ENCODE results near the gene CPT1C.
"Not testable (repeated sequence)": the region's sequence is repeated elsewhere in the genome, so short reads cannot be mapped to it uniquely, and the experiment has no call there.

The CPT1C gene

DNA sequence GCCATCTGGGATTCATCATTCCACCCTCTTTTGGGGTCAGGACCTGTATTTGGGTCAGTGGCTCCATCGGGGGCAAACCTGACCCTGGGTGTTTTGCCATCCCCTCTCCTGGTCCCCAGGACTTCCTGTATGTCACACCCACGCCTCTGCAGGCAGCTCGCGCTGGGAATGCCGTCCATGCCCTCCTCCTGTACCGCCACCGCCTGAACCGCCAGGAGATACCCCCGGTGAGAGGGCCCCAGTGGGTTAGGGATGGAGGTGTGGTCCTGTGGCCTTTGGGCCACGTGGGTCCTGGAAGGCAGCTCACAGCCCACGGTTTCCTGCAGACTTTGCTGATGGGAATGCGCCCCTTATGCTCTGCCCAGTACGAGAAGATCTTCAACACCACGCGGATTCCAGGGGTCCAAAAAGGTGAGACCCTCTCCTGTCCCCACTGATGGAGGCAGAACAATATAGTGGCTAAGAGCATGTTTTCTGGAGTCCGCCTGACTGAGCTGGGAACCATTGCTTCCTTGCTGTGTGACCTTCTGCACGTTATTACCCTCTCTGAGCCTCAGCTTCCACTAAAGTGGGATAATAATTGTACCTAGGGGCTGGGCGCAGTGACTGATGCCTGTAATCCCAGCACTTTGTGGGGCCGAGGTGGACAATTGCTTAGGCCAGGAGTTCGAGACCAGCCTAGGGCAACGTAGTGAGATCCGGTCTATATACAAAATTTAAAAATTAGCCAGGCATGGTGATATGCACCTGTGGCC, 14.1 kb downstream of the CPT1C start:
- DNase-seq (ENCODE audit: low read depth): no peak

DNA sequence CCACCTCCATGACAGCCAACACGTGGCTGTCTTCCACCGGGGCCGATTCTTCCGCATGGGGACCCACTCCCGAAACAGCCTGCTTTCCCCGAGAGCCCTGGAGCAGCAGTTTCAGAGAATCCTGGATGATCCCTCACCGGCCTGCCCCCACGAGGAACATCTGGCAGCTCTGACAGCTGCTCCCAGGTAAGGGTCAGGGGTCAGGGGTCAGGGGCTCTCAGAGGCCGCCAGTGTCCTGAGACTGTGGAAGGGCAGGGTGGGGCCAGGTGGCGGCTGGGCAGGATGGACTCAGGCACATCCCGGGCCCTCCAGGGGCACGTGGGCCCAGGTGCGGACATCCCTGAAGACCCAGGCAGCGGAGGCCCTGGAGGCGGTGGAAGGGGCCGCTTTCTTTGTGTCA, 15.0 kb downstream of the CPT1C start:
- DNase-seq (ENCODE audit: low read depth): no peak

DNA sequence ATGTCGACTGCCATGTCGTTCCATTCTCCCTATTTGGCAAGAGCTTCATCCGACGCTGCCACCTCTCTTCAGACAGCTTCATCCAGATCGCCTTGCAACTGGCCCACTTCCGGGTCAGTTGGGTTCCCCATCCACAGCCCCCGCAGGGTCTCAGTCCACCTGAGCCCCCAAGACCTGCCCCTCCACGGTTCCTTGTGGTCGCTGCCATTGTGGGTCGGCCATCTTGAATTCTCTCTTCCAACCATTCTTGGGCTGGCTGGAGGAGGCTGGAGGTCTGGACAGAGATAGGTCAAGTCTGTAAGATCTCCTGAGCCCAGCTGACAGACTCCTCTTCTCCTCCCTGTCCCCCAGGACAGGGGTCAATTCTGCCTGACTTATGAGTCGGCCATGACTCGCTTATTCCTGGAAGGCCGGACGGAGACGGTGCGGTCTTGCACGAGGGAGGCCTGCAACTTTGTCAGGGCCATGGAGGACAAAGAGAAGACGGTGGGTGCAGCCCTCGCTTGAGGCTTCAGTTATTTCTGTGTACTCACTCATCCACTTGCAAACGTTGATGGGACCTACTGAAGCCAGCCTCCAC, 19.5 kb downstream of the CPT1C start:
- peak; percentile 84 for DNase-seq (ENCODE audit: low read depth)

DNA sequence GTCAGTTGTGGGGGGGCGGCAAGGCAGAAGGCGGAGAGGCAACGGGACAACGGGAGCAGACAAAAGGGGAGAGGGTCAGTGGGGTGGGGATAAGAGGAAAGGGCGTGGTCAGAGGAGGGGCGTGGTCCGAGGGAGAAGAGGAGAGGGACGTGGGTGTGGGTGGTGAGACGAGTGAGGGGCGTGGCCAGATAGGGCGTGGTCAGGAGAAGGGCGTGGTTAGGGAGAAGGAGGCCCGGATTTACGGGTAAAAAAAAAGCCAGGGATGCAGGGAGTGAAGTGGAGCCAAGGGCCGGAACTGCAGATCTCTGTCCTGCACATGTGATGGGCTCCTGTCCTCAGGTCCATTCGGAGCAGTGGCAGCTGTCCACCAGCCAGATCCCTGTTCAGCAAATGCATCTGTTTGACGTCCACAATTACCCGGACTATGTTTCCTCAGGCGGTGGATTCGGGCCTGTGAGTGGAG, 21.5 kb downstream of the CPT1C start:
- peak; percentile 94 for DNase-seq (ENCODE audit: low read depth)

DNA sequence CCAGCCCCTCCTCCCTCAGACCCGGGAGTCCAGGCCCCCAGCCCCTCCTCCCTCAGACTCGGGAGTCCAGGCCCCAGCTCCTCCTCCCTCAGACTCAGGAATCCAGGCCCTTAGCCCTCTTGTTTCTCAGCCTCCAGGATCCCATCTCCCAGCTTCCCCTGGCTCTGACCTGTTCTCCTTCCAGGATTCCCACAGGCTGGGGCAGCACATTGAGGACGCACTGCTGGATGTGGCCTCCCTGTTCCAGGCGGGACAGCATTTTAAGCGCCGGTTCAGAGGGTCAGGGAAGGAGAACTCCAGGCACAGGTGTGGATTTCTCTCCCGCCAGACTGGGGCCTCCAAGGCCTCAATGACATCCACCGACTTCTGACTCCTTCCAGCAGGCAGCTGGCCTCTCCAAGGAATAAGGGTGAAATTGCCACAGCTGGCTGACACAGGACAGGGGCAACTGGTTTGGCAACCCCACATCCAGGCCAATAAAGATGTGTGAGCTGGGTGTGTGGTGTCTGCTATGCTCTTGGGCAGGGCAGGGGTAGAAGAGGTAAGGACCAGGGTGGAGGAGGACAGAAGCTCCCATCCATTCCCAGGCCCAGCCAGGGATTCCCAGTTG, 22.4 kb downstream of the CPT1C start:
- no peak for DNase-seq (ENCODE audit: low read depth)

DNA sequence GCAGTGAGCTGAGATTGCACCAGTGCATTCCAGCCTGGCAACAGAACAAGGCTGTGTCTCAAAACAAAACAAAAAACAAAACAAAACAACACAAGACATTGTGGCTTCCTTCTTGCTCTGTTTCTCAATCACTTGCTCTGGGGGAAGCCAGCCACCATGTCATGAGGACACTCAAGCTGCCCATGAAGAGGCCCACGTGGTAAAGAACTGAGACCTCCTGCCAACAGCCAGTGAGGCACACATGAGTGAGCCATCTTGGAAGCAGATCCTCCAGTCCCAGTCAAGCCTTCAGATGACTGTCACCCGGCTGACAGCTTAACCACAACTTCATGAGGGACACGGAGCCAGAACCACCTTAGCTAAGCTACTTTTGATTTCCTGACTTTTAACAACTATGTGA, 25.2 kb downstream of the CPT1C start:
- DNase-seq (ENCODE audit: low read depth): no peak

DNA sequence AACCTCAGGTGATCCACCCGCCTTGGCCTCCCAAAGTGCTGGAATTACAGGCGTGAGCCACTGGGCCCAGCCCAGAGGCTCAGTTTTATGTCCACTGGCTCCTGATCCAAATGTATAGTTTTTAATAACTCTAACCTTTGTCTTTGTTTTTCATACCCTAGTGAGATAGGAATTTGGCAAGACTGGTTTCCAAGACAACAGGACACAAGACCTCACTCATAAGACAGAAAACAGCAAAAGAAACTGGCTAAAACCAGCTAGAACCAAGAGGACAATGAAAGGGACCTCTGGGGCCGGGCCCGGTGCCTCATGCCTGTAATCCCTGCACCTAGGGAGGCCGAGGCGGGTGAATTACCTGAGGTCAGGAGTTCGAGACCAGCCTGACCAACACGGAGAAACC, 27.6 kb downstream of the CPT1C start:
- DNase-seq (ENCODE audit: low read depth): no peak

DNA sequence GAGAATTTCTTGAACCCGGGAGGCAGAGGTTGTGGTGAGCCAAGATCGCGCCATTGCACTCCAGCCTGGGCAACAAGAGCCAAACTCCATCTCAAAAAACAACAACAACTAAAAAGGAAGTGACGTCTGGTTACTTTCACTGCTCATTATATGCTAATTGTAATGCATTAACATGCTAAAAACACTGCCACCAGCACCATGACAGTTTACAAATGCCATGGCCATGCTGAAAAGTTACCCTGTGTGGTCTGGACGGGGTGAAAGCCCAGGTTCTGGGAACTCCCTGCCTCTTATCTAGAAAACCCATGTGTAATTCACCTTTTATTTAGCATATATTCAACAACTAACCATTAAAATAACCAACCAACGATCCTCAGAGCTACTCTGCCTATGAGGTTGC, 28.1 kb downstream of the CPT1C start:
- no peak for DNase-seq (ENCODE audit: low read depth)

DNA sequence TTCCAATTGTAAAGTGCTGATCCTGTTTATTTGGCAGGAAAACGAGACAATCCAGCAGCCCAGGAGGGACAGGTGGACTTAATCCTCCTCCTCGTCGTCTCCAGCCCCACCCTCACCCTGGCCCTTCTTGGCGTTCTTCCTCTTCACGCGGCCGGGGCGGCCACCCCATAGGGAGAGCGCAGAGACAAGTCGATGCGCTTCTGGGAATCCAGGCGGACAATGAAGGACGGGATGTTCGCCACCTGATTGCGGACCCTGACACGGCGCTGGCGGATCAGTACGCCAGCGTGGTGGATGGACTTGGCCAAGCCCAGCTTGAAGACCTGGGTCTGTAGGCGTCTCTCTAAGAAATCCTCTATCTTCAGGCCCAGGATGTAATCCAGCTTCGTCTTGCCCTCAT, 28.5 kb downstream of the CPT1C start:
- not testable (repeated sequence) for DNase-seq (ENCODE audit: low read depth)

DNA sequence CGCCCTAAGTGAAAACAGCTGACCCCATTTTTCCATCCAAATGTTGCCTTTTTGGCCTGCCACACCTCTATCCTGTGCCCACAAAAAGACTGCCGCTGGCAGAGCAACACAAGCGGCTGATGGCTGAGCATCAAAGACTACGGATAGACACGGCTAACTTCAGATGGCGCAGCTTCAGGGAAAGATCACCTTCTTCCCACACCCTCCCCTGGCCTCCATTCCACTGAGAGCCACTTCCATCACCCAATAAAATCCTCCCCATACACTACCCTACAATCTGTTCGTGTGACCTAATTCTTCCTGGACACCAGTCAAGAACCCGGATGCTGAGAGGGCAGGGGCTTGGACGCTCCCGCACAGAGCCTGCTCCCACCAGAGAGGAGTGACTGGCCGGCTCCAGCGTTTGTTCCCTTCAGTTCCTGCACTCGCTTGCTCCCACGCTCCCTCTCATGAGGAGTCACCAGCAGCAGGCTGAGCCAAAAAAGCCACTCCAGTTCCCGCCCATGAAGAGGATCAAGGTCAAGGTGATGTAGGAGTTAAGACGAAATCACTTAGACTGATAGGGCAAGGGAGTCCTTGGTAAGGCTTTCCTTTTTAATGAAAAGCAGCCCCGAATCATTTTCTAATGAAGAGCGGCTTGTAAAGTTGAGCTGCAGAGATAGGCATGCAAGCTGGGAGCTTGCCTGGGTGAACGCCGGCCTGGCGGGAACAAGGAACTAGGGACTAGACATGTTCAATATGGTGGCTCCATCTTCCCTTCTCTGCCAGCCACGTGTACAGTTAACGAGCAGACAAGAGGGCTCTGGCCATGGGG, 36.5 kb downstream of the CPT1C start:
- DNase-seq (ENCODE audit: low read depth): no peak

DNA sequence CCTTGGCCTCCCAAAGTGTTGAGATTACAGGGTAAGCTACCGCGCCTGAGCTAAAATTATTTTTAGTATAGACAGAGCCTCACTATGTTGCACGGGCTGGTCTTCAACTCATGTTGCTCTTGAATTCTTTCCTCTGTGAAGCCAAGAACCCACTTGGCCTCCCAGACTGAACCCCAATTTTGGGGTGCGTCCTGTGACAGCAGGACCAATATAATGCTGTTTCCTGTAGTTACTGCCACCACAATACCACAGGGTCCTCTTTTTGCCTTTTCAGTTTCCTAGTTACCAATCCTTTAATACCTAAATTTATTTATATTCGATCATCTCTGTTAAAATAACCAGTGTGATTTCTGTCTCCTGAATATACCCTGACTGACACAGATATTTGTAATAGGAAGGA, 39.2 kb downstream of the CPT1C start:
- no peak for DNase-seq (ENCODE audit: low read depth)

DNA sequence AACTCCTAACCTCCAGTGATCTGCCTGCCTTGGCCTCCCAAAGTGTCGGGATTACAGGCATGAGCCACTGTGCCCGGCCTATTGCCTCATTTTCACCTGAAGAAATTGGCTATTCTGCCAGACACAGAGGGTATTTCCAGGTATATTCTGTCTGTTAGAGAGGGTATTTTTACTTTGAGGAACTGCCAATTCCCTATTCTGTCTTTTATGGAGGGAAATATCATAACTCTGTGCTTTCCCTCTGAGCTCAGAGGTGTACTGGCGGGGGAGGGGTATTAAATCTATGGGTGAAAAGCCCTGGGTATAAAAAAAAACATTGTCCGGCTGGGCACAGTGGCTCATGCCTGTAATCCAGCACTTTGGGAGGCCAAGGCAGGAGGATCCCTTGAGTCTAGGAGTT, 47.4 kb downstream of the CPT1C start:
- no peak for DNase-seq (ENCODE audit: low read depth)

DNA sequence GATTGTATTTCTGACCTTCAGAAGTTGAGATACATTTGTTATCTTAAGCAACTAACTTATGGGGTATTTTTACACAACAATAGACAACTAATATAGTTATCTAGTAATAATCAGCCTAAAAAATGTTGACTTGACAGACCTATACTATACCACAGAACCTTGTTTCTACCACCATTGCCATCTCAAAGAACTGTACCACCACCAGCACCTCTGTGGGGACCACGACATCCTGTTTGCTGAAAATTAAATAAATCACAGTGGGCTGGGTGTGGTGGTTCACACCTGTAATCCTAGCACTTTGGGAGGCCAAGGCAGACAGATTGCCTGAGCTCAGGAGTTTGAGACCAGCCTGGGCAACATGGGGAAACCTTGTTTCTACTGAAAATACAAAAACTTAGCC, 48.2 kb downstream of the CPT1C start:
- DNase-seq (ENCODE audit: low read depth): no peak

DNA sequence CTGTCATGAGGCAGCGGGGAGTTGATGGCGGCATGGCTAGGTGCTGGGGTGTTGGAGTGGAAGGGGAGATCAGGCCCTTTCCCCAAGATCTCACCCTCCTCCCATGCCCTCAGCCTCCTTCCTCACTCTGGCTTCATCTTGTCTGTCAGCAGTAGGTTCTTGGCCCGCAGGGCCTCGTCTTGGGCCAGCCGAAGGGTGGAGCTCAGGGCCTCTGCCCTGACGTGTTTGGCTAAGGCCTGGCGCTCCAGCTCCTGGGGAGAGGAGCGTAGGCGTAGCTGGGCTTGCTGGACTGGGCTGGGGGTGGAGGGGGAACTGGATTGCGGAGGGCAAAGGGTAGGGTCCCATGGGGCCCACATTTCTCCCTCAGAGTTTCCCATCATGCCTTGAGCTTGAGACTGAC, 49.0 kb downstream of the CPT1C start:
- no peak for DNase-seq (ENCODE audit: low read depth)

DNA sequence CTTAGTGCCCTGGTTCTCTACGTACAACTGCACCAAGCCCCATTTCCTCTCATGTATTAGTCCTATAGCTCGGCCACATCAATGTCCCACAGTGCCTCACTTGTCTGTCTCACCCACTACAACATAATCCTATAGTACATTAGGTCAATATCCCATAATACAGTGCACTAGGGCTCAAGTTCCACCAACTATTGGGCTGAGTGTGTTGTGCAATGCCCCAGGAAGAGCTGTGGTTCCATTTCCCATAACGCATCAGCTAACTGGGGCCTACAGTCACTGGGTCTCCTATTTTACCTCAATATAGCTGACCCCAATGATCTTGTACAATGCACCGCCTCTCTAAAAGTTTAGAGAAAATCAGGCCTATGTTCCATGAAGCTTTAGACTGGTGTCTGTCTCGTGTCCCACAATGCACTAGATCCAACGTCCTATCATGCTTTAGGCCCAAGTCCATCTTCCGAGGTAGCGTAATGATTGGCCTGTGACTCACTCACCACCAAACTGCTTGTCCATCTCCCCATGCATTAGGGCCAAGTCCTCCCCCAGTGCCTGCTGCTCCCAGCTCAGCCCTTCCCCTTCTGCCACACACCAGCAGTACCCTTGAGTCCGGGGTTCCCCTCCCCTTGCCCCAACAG, 50.4 kb downstream of the CPT1C start:
- peak; percentile 35 for DNase-seq (ENCODE audit: low read depth)

DNA sequence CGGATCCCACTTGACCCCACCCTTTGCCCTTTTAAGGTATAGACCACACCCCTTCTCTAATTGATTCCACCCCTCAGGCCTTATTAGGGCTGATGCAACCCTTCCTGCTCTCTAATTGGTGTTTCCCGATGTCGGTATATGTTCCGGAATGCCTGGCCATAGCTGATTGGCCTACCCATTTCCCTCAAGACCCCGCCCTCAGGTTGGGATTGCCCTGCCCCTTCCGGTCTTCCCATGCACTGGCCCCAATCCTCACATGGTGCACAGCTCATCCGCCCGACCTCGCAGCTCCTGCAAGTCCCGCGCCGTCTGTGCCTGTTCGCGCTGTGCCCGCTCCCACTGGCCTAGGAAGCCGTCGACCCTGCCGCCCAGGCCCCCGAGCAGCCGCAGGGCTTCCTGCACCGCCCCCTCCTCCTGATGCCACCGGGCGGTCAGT, 54.0 kb downstream of the CPT1C start:
- no peak for DNase-seq (ENCODE audit: low read depth)

DNA sequence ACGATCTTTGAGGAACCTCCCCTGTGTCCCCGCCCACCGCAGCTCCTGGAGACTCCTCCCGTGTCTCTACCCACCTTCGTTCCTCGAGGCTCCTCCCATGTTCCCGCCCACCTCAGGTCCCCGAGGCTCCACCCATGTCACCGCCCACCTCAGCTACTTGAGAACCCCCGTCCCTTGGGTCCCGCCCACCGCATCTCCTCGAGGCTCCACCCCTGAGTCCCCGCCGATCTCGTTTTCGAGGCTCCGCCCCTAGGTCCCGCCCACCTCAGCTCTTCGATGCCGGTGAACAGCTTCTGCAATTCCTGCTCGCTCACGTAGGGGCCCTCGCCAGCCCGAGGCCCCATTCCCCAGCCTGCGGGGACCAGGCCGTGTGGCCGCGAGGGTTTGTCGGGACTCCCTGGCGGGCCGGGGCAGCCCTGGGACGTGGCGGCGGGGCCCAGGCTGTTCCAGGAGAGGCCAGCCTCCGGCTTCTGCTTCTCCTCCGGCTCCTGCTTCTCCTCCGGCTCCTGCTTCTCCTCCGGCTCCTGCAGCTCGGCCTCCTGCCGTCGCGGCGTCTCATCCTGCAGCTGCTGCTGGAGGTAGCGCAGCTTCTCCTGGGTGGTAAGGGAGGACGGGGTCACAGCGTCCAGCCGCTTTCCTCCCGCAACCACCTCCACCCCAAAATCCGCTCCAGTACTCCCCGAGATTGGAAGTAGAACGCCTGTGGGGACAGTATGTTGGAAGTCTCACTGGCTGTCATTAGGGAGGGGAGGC, 55.5 kb downstream of the CPT1C start:
- DNase-seq (ENCODE audit: low read depth): peak; percentile 49

DNA sequence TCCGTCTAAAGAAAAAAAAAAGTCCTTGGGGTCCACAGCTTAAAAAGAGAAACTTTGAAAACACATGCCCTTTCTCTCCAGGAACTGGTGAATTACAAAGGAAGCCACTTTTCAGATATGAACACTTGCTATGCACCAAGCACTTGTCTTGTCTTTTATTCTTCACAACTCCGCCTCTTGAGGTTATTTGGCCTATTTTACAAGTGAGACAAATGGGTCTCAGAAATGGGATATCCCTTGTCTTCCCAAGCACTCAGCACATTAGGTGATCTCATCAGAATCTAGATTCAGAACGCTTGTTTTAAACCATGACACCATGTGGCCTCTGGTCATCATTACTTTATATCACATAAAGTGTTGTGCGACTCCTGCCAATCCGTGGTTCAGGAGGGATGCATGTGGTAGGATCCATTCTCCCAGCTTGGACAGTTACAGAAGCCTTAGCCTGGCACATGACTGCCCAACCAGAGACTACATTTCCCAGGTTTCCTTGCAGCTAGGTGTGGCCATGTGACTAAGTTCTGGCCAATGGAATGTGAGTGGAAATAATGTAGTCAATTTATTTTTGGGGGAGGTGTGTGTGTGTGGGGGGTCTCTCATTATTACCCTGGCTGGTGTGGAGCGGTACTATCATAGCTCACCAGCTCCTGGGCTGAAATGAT, 58.3 kb downstream of the CPT1C start:
- peak; percentile 46 for DNase-seq (ENCODE audit: low read depth)

DNA sequence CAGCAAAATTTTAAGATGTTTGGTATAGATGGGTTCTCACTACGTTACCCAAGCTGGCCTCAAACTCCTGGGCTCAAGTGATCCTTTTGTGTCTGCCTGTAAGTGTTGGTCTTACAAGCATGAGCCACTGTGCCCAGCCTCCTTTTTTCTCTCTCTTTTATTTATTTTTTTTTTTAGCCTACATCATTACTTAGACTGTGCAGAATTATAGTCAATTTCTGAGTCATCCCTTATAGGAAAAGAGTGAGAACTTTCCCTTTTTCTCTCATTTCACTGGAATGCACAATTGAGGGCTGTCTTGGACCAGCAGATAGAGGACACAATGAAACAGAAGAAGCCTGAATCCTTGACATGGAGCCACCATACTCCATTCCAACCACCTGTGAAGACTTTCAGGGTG, 58.9 kb downstream of the CPT1C start:
- DNase-seq (ENCODE audit: low read depth): peak; percentile 49

DNA sequence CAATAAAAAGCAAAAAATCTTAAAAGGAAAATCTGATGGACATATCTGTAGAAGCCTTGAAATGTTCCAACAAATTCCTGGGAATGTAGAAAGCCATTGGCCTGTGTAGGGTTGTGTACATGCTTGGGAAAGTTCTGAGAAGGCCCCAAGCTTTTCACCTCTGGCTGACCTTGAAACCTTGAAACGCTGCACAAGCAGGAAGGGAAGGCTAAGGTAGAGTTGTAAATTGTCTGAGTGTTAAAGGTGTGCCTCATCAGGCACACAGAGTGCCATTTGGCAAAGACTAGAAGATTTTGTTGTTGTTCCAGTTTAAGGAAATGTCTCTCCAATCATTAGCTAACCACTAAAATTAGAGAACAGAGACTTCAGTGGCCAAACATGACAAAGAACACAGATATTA, 61.8 kb downstream of the CPT1C start:
- no peak for DNase-seq (ENCODE audit: low read depth)

DNA sequence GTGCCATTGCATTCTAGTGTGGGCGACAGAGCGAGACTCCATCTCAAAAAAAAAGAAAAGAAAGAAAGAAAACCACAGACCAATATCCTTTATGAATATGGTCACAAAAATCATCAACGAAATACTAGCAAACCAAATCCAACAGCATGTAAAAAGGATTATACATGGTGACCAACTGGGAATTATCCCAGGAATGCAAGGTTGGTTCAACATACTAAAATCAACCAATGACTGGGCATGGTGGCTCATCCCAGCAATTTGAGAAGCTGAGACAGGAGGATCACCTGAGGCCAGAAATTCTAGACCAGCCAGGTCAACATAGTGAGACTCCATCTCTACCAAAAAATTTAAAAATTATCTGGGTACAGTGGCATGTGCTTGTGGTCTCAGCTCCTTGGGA, 65.0 kb downstream of the CPT1C start:
- no peak for DNase-seq (ENCODE audit: low read depth)

Measured in ELR (cell line).